Measurements from ENCODE around the gene ENTREP3.

ENTREP3 gene

DNA sequence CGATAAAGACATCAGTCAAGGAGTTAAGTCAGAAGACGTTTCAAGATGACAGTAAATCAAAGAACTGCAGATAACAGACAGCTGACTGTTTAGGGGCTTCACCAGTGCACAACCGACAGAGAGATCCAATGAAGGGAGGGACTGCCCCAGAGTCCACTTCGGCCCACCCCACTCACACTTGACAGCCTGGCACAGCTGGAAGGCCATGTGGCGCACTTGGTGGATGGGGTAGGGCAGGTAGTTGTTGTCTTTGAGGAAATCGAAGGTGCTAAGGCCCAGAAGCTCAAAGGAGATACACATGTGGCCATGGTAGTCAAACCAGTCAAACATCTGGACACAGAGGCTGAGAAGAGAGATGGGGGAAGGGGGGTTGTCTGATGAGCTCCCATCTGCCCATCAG, 11.3 kb upstream of the ENTREP3 start:
- H3K4me1 ChIP-seq (ENCODE audit: control insufficient read depth in 5 of 5, insufficient read depth in 5 of 5, low read length in 5 of 5) = peaks cover 2 to 12% (median 10%) of the 10 kb centered on the region in 5 donors
- peaks cover 26 to 79% (median 71%) of the 10 kb centered on the region in 5 donors for H3K36me3 ChIP-seq (ENCODE audit: control insufficient read depth in 5 of 5, insufficient read depth in 5 of 5, low read length in 5 of 5)
- H3K9ac ChIP-seq (ENCODE audit: low read length in 5 of 5) = no peak overlapping the region
- H3K4me3 ChIP-seq (ENCODE audit: low read depth in 1 of 5, low read length in 5 of 5) = no peak overlapping the region
- H3K27me3 ChIP-seq (ENCODE audit: control insufficient read depth in 5 of 5, insufficient read depth in 4 of 5, low read length in 5 of 5) = no peaks in the 10 kb centered on the region
- H3K9me3 ChIP-seq (ENCODE audit: control insufficient read depth in 5 of 5, low read length in 5 of 5) = no peaks in the 10 kb centered on the region
- H3K27ac ChIP-seq (ENCODE audit: low read depth, low read length) = no peak overlapping the region

- Histone ChIP-seq H3K9ac (ENCODE audit: low read length in 5 of 5) (peak overlapping the region in 2 of 5 donors; percentile 97 to 98), H3K27me3 (ENCODE audit: control insufficient read depth in 5 of 5, insufficient read depth in 4 of 5, low read length in 5 of 5) (no peaks in the 10 kb centered on the region), H3K4me1 (ENCODE audit: control insufficient read depth in 5 of 5, insufficient read depth in 5 of 5, low read length in 5 of 5) (peaks cover 6 to 24% (median 20%) of the 10 kb centered on the region in 5 donors), H3K36me3 (ENCODE audit: control insufficient read depth in 5 of 5, insufficient read depth in 5 of 5, low read length in 5 of 5) (peaks cover 25 to 68% (median 53%) of the 10 kb centered on the region in 5 donors), H3K4me3 (ENCODE audit: low read depth in 1 of 5, low read length in 5 of 5) (peak overlapping the region in 1 of 5 donors; percentile 90), H3K27ac (ENCODE audit: low read depth, low read length) (peak overlapping the region; percentile 86), H3K9me3 (ENCODE audit: control insufficient read depth in 5 of 5, low read length in 5 of 5) (no peaks in the 10 kb centered on the region)
Observed at GRCh38 chr1:155263067-155263466, 7.8 kb upstream of the ENTREP3 start.

DNA sequence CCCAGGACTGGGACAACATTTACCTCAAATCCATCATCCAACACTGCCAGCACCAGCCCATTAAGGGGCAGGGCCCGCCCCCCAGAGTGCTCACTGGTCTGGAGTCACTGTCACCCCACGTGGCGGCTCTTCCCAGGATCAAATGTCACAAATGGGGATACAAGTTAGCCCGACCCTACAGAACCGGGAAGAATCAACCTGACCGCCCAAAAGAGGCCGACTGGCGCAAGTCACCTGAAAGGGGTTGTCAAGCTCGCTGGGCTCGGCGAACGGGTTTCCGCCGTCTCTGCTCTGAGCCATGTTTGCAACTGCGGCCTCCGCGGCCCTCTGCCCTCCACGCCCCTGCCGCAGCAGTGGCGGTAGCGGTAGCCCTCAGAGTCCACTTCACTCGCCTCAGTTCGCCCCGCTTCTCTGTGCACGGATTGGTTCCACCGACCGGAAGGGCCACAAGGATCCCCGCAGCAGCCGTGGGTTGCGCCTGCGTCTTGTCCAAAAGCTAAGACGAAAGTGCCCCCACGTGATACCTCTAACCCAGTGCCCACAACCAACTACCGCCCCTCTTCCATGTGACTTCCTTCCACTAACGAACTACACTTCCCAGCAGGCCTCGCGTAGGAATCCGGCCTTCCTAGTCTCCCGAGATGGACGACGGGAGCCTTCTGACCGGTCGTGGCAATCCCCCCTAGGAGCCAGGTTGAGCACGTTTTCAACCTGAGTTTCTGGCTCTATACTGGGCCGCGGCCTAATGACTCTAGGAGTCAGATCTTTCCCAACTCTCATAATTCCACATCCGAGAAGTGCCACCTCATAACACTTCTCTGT, 6.8 kb upstream of the ENTREP3 start, which contains the start of gene SCAMP3:
SCAMP3 (minus strand) TSS at position 509 of the 822 bp plus-strand sequence; CDS start at position 300, 209 bp downstream.
- peak within 1 kb of the TSS; percentile 86 for H3K27ac ChIP-seq (ENCODE audit: low read depth, low read length)
- H3K36me3 ChIP-seq (ENCODE audit: control insufficient read depth in 5 of 5, insufficient read depth in 5 of 5, low read length in 5 of 5) = peaks cover 18 to 64% (median 49%) of the 10 kb centered on the region in 5 donors
- H3K9me3 ChIP-seq (ENCODE audit: control insufficient read depth in 5 of 5, low read length in 5 of 5) = no peaks in the 10 kb centered on the region
- peak within 1 kb of the TSS; percentile 81 to 98 (median 92) for H3K9ac ChIP-seq (ENCODE audit: low read length in 5 of 5)
- H3K27me3 ChIP-seq (ENCODE audit: control insufficient read depth in 5 of 5, insufficient read depth in 4 of 5, low read length in 5 of 5) = no peaks in the 10 kb centered on the region
- H3K4me1 ChIP-seq (ENCODE audit: control insufficient read depth in 5 of 5, insufficient read depth in 5 of 5, low read length in 5 of 5) = peaks cover 6 to 24% (median 20%) of the 10 kb centered on the region in 5 donors
- H3K4me3 ChIP-seq (ENCODE audit: low read depth in 1 of 5, low read length in 5 of 5) = peak within 1 kb of the TSS; percentile 84 to 92 (median 89)

GRCh38 chr1:155261493-155261851, 6.2 kb upstream of the ENTREP3 start:
- Histone ChIP-seq H3K27me3 (ENCODE audit: control insufficient read depth in 5 of 5, insufficient read depth in 4 of 5, low read length in 5 of 5) (no peaks in the 10 kb centered on the region), H3K9ac (ENCODE audit: low read length in 5 of 5) (peak overlapping the region; percentile 81 to 98 (median 92)), H3K9me3 (ENCODE audit: control insufficient read depth in 5 of 5, low read length in 5 of 5) (no peaks in the 10 kb centered on the region), H3K4me3 (ENCODE audit: low read depth in 1 of 5, low read length in 5 of 5) (peak overlapping the region; percentile 84 to 92 (median 89)), H3K27ac (ENCODE audit: low read depth, low read length) (peak overlapping the region; percentile 86), H3K36me3 (ENCODE audit: control insufficient read depth in 5 of 5, insufficient read depth in 5 of 5, low read length in 5 of 5) (peaks cover 18 to 64% (median 49%) of the 10 kb centered on the region in 5 donors), H3K4me1 (ENCODE audit: control insufficient read depth in 5 of 5, insufficient read depth in 5 of 5, low read length in 5 of 5) (peaks cover 6 to 27% (median 20%) of the 10 kb centered on the region in 5 donors)

DNA sequence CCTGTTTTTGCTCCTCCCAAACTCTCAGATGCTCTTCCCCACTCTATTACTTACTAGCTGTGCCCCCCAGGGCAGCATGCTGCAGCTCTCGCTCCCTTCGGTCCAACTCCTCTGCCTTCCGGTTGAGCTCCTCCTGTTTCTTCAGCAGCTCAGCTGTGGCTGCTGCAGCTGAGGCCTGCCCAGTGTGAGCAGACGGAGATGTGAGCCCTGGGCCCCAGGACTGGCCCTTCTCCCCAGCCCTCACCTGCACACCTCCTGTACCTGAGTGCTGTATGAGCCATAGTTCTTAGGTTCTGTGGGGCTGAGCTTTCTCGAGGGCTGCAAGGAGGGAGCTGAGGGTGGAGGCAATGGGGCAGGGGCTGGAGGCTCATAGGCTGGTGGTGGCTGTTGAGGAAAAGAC, 5.0 kb upstream of the ENTREP3 start:
- Histone ChIP-seq H3K27me3 (ENCODE audit: control insufficient read depth in 5 of 5, insufficient read depth in 4 of 5, low read length in 5 of 5) (no peaks in the 10 kb centered on the region), H3K9me3 (ENCODE audit: control insufficient read depth in 5 of 5, low read length in 5 of 5) (no peaks in the 10 kb centered on the region), H3K4me3 (ENCODE audit: low read depth in 1 of 5, low read length in 5 of 5) (no peak overlapping the region), H3K9ac (ENCODE audit: low read length in 5 of 5) (no peak overlapping the region), H3K36me3 (ENCODE audit: control insufficient read depth in 5 of 5, insufficient read depth in 5 of 5, low read length in 5 of 5) (peaks cover 13 to 56% (median 41%) of the 10 kb centered on the region in 5 donors), H3K4me1 (ENCODE audit: control insufficient read depth in 5 of 5, insufficient read depth in 5 of 5, low read length in 5 of 5) (peaks cover 9 to 38% (median 28%) of the 10 kb centered on the region in 5 donors), H3K27ac (ENCODE audit: low read depth, low read length) (no peak overlapping the region)

GRCh38 chr1:155256058-155256852, 972 bp upstream of the ENTREP3 start:
- Histone ChIP-seq H3K9me3 (ENCODE audit: control insufficient read depth in 5 of 5, low read length in 5 of 5) (no peaks in the 10 kb centered on the region), H3K9ac (ENCODE audit: low read length in 5 of 5) (peak overlapping the region; percentile 82 to 98 (median 93)), H3K36me3 (ENCODE audit: control insufficient read depth in 5 of 5, insufficient read depth in 5 of 5, low read length in 5 of 5) (peaks cover 2 to 31% (median 21%) of the 10 kb centered on the region in 5 donors), H3K27me3 (ENCODE audit: control insufficient read depth in 5 of 5, insufficient read depth in 4 of 5, low read length in 5 of 5) (no peaks in the 10 kb centered on the region), H3K4me1 (ENCODE audit: control insufficient read depth in 5 of 5, insufficient read depth in 5 of 5, low read length in 5 of 5) (peaks cover 9 to 43% (median 30%) of the 10 kb centered on the region in 5 donors), H3K27ac (ENCODE audit: low read depth, low read length) (peak overlapping the region; percentile 98), H3K4me3 (ENCODE audit: low read depth in 1 of 5, low read length in 5 of 5) (peak overlapping the region; percentile 56 to 88 (median 76))

GRCh38 chr1:155254714-155255242, 505 bp downstream of the ENTREP3 start:
- H3K4me1 ChIP-seq (ENCODE audit: control insufficient read depth in 5 of 5, insufficient read depth in 5 of 5, low read length in 5 of 5) = peaks cover 9 to 45% (median 33%) of the 10 kb centered on the region in 5 donors
- H3K9me3 ChIP-seq (ENCODE audit: control insufficient read depth in 5 of 5, low read length in 5 of 5) = no peaks in the 10 kb centered on the region
- peak overlapping the region in 4 of 5 donors; percentile 82 to 98 (median 95) for H3K9ac ChIP-seq (ENCODE audit: low read length in 5 of 5)
- H3K27me3 ChIP-seq (ENCODE audit: control insufficient read depth in 5 of 5, insufficient read depth in 4 of 5, low read length in 5 of 5) = no peaks in the 10 kb centered on the region
- peak overlapping the region; percentile 98 for H3K27ac ChIP-seq (ENCODE audit: low read depth, low read length)
- peaks cover 2 to 23% (median 20%) of the 10 kb centered on the region in 5 donors for H3K36me3 ChIP-seq (ENCODE audit: control insufficient read depth in 5 of 5, insufficient read depth in 5 of 5, low read length in 5 of 5)
- H3K4me3 ChIP-seq (ENCODE audit: low read depth in 1 of 5, low read length in 5 of 5) = peak overlapping the region; percentile 42 to 88 (median 76)

DNA sequence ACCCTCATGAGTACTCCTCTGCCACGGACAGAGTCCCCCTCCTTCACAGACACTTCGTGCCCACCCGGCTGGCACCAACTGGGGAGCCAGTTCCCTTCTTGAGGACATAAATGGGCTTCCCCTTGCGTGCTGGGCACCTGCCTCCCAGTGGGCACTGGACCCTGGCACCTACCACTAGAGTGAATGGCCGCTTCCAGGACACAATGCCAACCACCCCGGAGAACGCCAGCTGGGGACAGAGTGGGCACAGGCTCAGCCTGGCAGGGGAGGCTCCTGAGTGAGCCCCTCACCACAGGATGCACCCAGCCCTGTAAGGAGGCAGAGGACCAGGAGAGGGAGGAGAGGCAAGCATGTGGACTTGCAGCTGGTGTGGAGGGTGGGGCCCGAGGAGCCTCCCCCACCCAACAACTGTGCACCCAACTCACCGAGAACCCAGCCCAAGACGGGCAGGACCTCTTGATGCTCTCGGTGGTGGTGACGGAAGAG, 1.0 kb downstream of the ENTREP3 start:
- peak overlapping the region; percentile 98 for H3K27ac ChIP-seq (ENCODE audit: low read depth, low read length)
- H3K9me3 ChIP-seq (ENCODE audit: control insufficient read depth in 5 of 5, low read length in 5 of 5) = no peaks in the 10 kb centered on the region
- peaks cover 9 to 45% (median 33%) of the 10 kb centered on the region in 5 donors for H3K4me1 ChIP-seq (ENCODE audit: control insufficient read depth in 5 of 5, insufficient read depth in 5 of 5, low read length in 5 of 5)
- peak overlapping the region; percentile 42 to 88 (median 76) for H3K4me3 ChIP-seq (ENCODE audit: low read depth in 1 of 5, low read length in 5 of 5)
- H3K27me3 ChIP-seq (ENCODE audit: control insufficient read depth in 5 of 5, insufficient read depth in 4 of 5, low read length in 5 of 5) = no peaks in the 10 kb centered on the region
- peak overlapping the region in 4 of 5 donors; percentile 82 to 98 (median 95) for H3K9ac ChIP-seq (ENCODE audit: low read length in 5 of 5)
- H3K36me3 ChIP-seq (ENCODE audit: control insufficient read depth in 5 of 5, insufficient read depth in 5 of 5, low read length in 5 of 5) = peaks cover 2 to 19% (median 17%) of the 10 kb centered on the region in 5 donors

- Histone ChIP-seq H3K27me3 (ENCODE audit: control insufficient read depth in 5 of 5, insufficient read depth in 4 of 5, low read length in 5 of 5) (no peaks in the 10 kb centered on the region), H3K27ac (ENCODE audit: low read depth, low read length) (no peak overlapping the region), H3K9ac (ENCODE audit: low read length in 5 of 5) (peak overlapping the region in 2 of 5 donors; percentile 12 to 98), H3K9me3 (ENCODE audit: control insufficient read depth in 5 of 5, low read length in 5 of 5) (no peaks in the 10 kb centered on the region), H3K4me3 (ENCODE audit: low read depth in 1 of 5, low read length in 5 of 5) (peak overlapping the region in 4 of 5 donors; percentile 10 to 88 (median 46)), H3K36me3 (ENCODE audit: control insufficient read depth in 5 of 5, insufficient read depth in 5 of 5, low read length in 5 of 5) (peaks cover 2 to 18% (median 16%) of the 10 kb centered on the region in 5 donors), H3K4me1 (ENCODE audit: control insufficient read depth in 5 of 5, insufficient read depth in 5 of 5, low read length in 5 of 5) (peaks cover 9 to 45% (median 33%) of the 10 kb centered on the region in 5 donors)
Observed at GRCh38 chr1:155253797-155254196, 1.5 kb downstream of the ENTREP3 start.

Data from subcutaneous abdominal adipose tissue (tissue), 5 donors.